Stomach (tissue), 4 donors: ENCODE measurements around the gene NDUFAF2.

ENCODE experiments used
- CTCF ChIP-seq, 7 experiments: fragments of 450-650 bp in 4 of 7; fragments of 200-600 bp in 3 of 7; sonication (generic) in 3 of 7; IDR thresholded peaks; one replicate each; pipeline ENCODE4 v1.5.1; 2016 to 2019; ENCODE audit warnings: antibody characterized with exemption in 7 of 7, control low read depth in 2 of 7, mild to moderate bottlenecking in 1 of 7
- POLR2A ChIP-seq, 4 donors: fragments of 450-650 bp; IDR thresholded peaks; one replicate each; pipeline ENCODE4 v1.6.1; 2016; ENCODE audit warnings: antibody characterized with exemption in 4 of 4, control low read depth in 2 of 4, mild to moderate bottlenecking in 1 of 4, moderate library complexity in 1 of 4
- POLR2AphosphoS5 ChIP-seq, 3 donors: sonication (generic); formaldehyde crosslinking; IDR thresholded peaks; one replicate each; pipeline ENCODE4 v1.6.1; 2016; ENCODE audit warnings: antibody characterized with exemption in 3 of 3

- TF ChIP-seq CTCF (IDR thresholded peaks at IDR 0.05), result no peak
- no peak for TF ChIP-seq POLR2A (IDR thresholded peaks at IDR 0.05)
- no peak for TF ChIP-seq POLR2AphosphoS5 (IDR thresholded peaks at IDR 0.05)
These were observed 35.5 kb downstream of the NDUFAF2 start for GRCh38 chr5:60980511-60980910.
